Immature natural killer cell (primary cell): ENCODE results near the gene PITPNM3. TPM values are rescaled to one million over a fixed set of nuclear protein-coding genes. Genes with fewer than 3 reads are reported as not detected.

Source experiments
- DNase-seq, 3 donors: peaks; one replicate each; pipeline ENCODE4 v3.0.0; 2022; ENCODE audit warnings: mixed read lengths in 1 of 3
- H3K27ac Mint-ChIP-seq, 6 donors: one replicate each; pipeline ENCODE4 v1.8.0; 2020; ENCODE audit warnings: mixed read lengths in 6 of 6, mild to moderate bottlenecking in 5 of 6, inconsistent platforms in 4 of 6, moderate library complexity in 3 of 6
- H3K27me3 Mint-ChIP-seq, 3 donors: one replicate each; pipeline ENCODE4 v1.8.0; 2020 to 2021; ENCODE audit warnings: low read depth in 3 of 3, mild to moderate bottlenecking in 3 of 3, mixed read lengths in 3 of 3, moderate library complexity in 3 of 3, inconsistent platforms in 1 of 3
- H3K36me3 Mint-ChIP-seq, 3 donors: one replicate each; pipeline ENCODE4 v1.8.0; 2020; ENCODE audit warnings: mixed read lengths in 3 of 3, inconsistent platforms in 2 of 3, mild to moderate bottlenecking in 2 of 3
- H3K4me1 Mint-ChIP-seq, 2 donors: one replicate each; pipeline ENCODE4 v1.8.0; 2020; ENCODE audit warnings: inconsistent platforms in 2 of 2, mild to moderate bottlenecking in 2 of 2, mixed read lengths in 2 of 2, moderate library complexity in 1 of 2
- H3K4me3 Mint-ChIP-seq, 5 donors: one replicate each; pipeline ENCODE4 v1.8.0; 2020; ENCODE audit warnings: mild to moderate bottlenecking in 5 of 5, mixed read lengths in 5 of 5, inconsistent platforms in 3 of 5, moderate library complexity in 3 of 5
- H3K9me3 Mint-ChIP-seq, 6 donors: one replicate each; pipeline ENCODE4 v1.8.0; 2020; ENCODE audit warnings: mild to moderate bottlenecking in 6 of 6, mixed read lengths in 6 of 6, inconsistent platforms in 4 of 6, moderate library complexity in 3 of 6
- polyA plus RNA-seq, 3 donors: library from polyadenylated mRNA; unstranded; fragments of 300-500 nt; fragmentation: Illumina TruSeq; gene quantifications; one replicate each; pipeline ENCODE4 v1.2.3, GENCODE V29; 2021

Gene PITPNM3
- polyA plus RNA-seq, 3 donors from 2014 or later = 0.02 TPM; not detected in 2

- Mint-ChIP-seq H3K27ac (no peak overlapping the region), H3K9me3 (no peaks in the 10 kb centered on the region), H3K36me3 (no peaks in the 10 kb centered on the region), H3K4me3 (no peak overlapping the region), H3K4me1 (no peaks in the 10 kb centered on the region), H3K27me3 (peaks cover 3 to 5% (median 4%) of the 10 kb centered on the region in 3 donors)
- no peak for DNase-seq
These were observed 16.5 kb downstream of the PITPNM3 start for GRCh38 chr17:6539871-6540270.

GRCh38 chr17:6536566-6537065, 19.7 kb downstream of the PITPNM3 start:
- no peak for DNase-seq
- Mint-ChIP-seq H3K36me3 (no peaks in the 10 kb centered on the region), H3K27me3 (peaks cover 3 to 7% (median 5%) of the 10 kb centered on the region in 3 donors), H3K9me3 (no peaks in the 10 kb centered on the region), H3K4me1 (no peaks in the 10 kb centered on the region), H3K4me3 (no peak overlapping the region), H3K27ac (no peak overlapping the region)

- DNase-seq = no peak
- H3K27ac Mint-ChIP-seq = no peak overlapping the region
- no peak overlapping the region for H3K4me3 Mint-ChIP-seq
- H3K4me1 Mint-ChIP-seq = no peaks in the 10 kb centered on the region
- H3K36me3 Mint-ChIP-seq = no peaks in the 10 kb centered on the region
- H3K9me3 Mint-ChIP-seq = no peaks in the 10 kb centered on the region
- H3K27me3 Mint-ChIP-seq = peaks cover 1 to 7% (median 5%) of the 10 kb centered on the region in 3 donors
These were observed 20.3 kb downstream of the PITPNM3 start for GRCh38 chr17:6536053-6536452.

- Mint-ChIP-seq H3K27me3 (peaks cover 1 to 7% (median 5%) of the 10 kb centered on the region in 3 donors), H3K36me3 (no peaks in the 10 kb centered on the region), H3K27ac (no peak overlapping the region), H3K9me3 (no peaks in the 10 kb centered on the region), H3K4me3 (no peak overlapping the region), H3K4me1 (no peaks in the 10 kb centered on the region)
- DNase-seq = no peak
These were observed 21.4 kb downstream of the PITPNM3 start for GRCh38 chr17:6534846-6535514.

GRCh38 chr17:6532441-6532885, 23.9 kb downstream of the PITPNM3 start:
- Mint-ChIP-seq H3K27me3 (peaks cover 0 to 7% (median 3%) of the 10 kb centered on the region in 3 donors), H3K36me3 (no peaks in the 10 kb centered on the region), H3K27ac (no peak overlapping the region), H3K4me1 (no peaks in the 10 kb centered on the region), H3K4me3 (no peak overlapping the region), H3K9me3 (no peaks in the 10 kb centered on the region)
- no peak for DNase-seq

- Mint-ChIP-seq H3K4me3 (no peak overlapping the region), H3K27me3 (peaks cover 0 to 7% (median 3%) of the 10 kb centered on the region in 3 donors), H3K27ac (no peak overlapping the region), H3K9me3 (no peaks in the 10 kb centered on the region), H3K4me1 (no peaks in the 10 kb centered on the region), H3K36me3 (no peaks in the 10 kb centered on the region)
- DNase-seq = no peak
These were observed 24.8 kb downstream of the PITPNM3 start for GRCh38 chr17:6531575-6531974.

GRCh38 chr17:6530324-6530920, 25.9 kb downstream of the PITPNM3 start:
- no peaks in the 10 kb centered on the region for H3K4me1 Mint-ChIP-seq
- no peaks in the 10 kb centered on the region for H3K36me3 Mint-ChIP-seq
- H3K27ac Mint-ChIP-seq = no peak overlapping the region
- peaks cover 1 to 7% (median 4%) of the 10 kb centered on the region in 3 donors for H3K27me3 Mint-ChIP-seq
- no peak for DNase-seq
- no peak overlapping the region for H3K4me3 Mint-ChIP-seq
- no peaks in the 10 kb centered on the region for H3K9me3 Mint-ChIP-seq

- no peak for DNase-seq
- no peaks in the 10 kb centered on the region for H3K9me3 Mint-ChIP-seq
- no peak overlapping the region for H3K27ac Mint-ChIP-seq
- H3K36me3 Mint-ChIP-seq = no peaks in the 10 kb centered on the region
- H3K27me3 Mint-ChIP-seq = peaks cover 1 to 5% (median 3%) of the 10 kb centered on the region in 3 donors
- no peak overlapping the region for H3K4me3 Mint-ChIP-seq
- no peaks in the 10 kb centered on the region for H3K4me1 Mint-ChIP-seq
These were observed 27.8 kb downstream of the PITPNM3 start for GRCh38 chr17:6528557-6528956.

- DNase-seq = no peak
- no peak overlapping the region for H3K4me3 Mint-ChIP-seq
- no peaks in the 10 kb centered on the region for H3K36me3 Mint-ChIP-seq
- no peak overlapping the region for H3K27ac Mint-ChIP-seq
- H3K4me1 Mint-ChIP-seq = no peaks in the 10 kb centered on the region
- no peaks in the 10 kb centered on the region for H3K9me3 Mint-ChIP-seq
- H3K27me3 Mint-ChIP-seq = peaks cover 1 to 6% (median 2%) of the 10 kb centered on the region in 3 donors
These were observed 29.8 kb downstream of the PITPNM3 start for GRCh38 chr17:6526362-6527152.

- H3K9me3 Mint-ChIP-seq = no peaks in the 10 kb centered on the region
- H3K4me3 Mint-ChIP-seq = no peak overlapping the region
- H3K27me3 Mint-ChIP-seq = peaks cover 1 to 6% (median 2%) of the 10 kb centered on the region in 3 donors
- H3K27ac Mint-ChIP-seq = no peak overlapping the region
- H3K4me1 Mint-ChIP-seq = no peaks in the 10 kb centered on the region
- no peak for DNase-seq
- no peaks in the 10 kb centered on the region for H3K36me3 Mint-ChIP-seq
These were observed 30.6 kb downstream of the PITPNM3 start for GRCh38 chr17:6525731-6526130.

GRCh38 chr17:6525141-6525540, 31.2 kb downstream of the PITPNM3 start:
- H3K4me3 Mint-ChIP-seq = no peak overlapping the region
- DNase-seq = no peak
- H3K36me3 Mint-ChIP-seq = no peaks in the 10 kb centered on the region
- no peak overlapping the region for H3K27ac Mint-ChIP-seq
- peaks cover 1 to 6% (median 2%) of the 10 kb centered on the region in 3 donors for H3K27me3 Mint-ChIP-seq
- no peaks in the 10 kb centered on the region for H3K9me3 Mint-ChIP-seq
- no peaks in the 10 kb centered on the region for H3K4me1 Mint-ChIP-seq

GRCh38 chr17:6524520-6524919, 31.8 kb downstream of the PITPNM3 start:
- peaks cover 1 to 6% (median 2%) of the 10 kb centered on the region in 3 donors for H3K27me3 Mint-ChIP-seq
- H3K9me3 Mint-ChIP-seq = no peaks in the 10 kb centered on the region
- no peaks in the 10 kb centered on the region for H3K4me1 Mint-ChIP-seq
- DNase-seq = no peak
- H3K27ac Mint-ChIP-seq = no peak overlapping the region
- no peak overlapping the region for H3K4me3 Mint-ChIP-seq
- no peaks in the 10 kb centered on the region for H3K36me3 Mint-ChIP-seq

- H3K27me3 Mint-ChIP-seq = peaks cover 1 to 6% (median 2%) of the 10 kb centered on the region in 3 donors
- H3K9me3 Mint-ChIP-seq = no peaks in the 10 kb centered on the region
- no peak overlapping the region for H3K4me3 Mint-ChIP-seq
- H3K36me3 Mint-ChIP-seq = no peaks in the 10 kb centered on the region
- no peak overlapping the region for H3K27ac Mint-ChIP-seq
- H3K4me1 Mint-ChIP-seq = no peaks in the 10 kb centered on the region
- DNase-seq = no peak
These were observed 32.5 kb downstream of the PITPNM3 start for GRCh38 chr17:6523809-6524355.

GRCh38 chr17:6523330-6523729, 33.0 kb downstream of the PITPNM3 start:
- Mint-ChIP-seq H3K4me1 (no peaks in the 10 kb centered on the region), H3K27me3 (peaks cover 2 to 6% (median 4%) of the 10 kb centered on the region in 3 donors), H3K9me3 (no peaks in the 10 kb centered on the region), H3K4me3 (no peak overlapping the region), H3K36me3 (no peaks in the 10 kb centered on the region), H3K27ac (no peak overlapping the region)
- DNase-seq = no peak
